Osteocyte (in vitro differentiated cells): ENCODE data around the gene LRRC18. TPM values are rescaled to one million over a fixed set of nuclear protein-coding genes. Genes with fewer than 3 reads are reported as not detected.

Experiments used
- DNase-seq: peaks from one replicate; pipeline ENCODE4 v3.0.0; 2021; ENCODE audit warnings: mixed read lengths; ENCODE audit not compliant: unreplicated experiment; ENCODE audit errors: extremely low spot score
- H3K27ac Mint-ChIP-seq: one replicate; pipeline ENCODE4 v1.8.0; 2021; ENCODE audit warnings: mild to moderate bottlenecking, mixed read lengths; ENCODE audit not compliant: unreplicated experiment
- H3K27me3 Mint-ChIP-seq: one replicate; pipeline ENCODE4 v1.8.0; 2021; ENCODE audit warnings: mixed read lengths; ENCODE audit not compliant: unreplicated experiment
- H3K36me3 Mint-ChIP-seq: one replicate; pipeline ENCODE4 v1.8.0; 2021; ENCODE audit warnings: mixed read lengths; ENCODE audit not compliant: unreplicated experiment
- H3K4me1 Mint-ChIP-seq: one replicate; pipeline ENCODE4 v1.8.0; 2021; ENCODE audit warnings: mixed read lengths; ENCODE audit not compliant: unreplicated experiment
- H3K4me3 Mint-ChIP-seq: one replicate; pipeline ENCODE4 v1.8.0; 2021; ENCODE audit warnings: mild to moderate bottlenecking, moderate library complexity, mixed read lengths; ENCODE audit not compliant: unreplicated experiment
- H3K9me3 Mint-ChIP-seq: one replicate; pipeline ENCODE4 v1.8.0; 2021; ENCODE audit warnings: mixed read lengths; ENCODE audit not compliant: unreplicated experiment
- total RNA-seq: library from RNA; stranded (reverse); gene quantifications from 2 replicates; pipeline ENCODE4 v1.2.1, GENCODE V29; 2021
- TF ChIP-seq, protein P1 (sequence below): fragments of 200-600 bp; sonication (generic); IDR thresholded peaks from 2 replicates; pipeline ENCODE4 v1.5.0; 2021; ENCODE audit warnings: antibody characterized with exemption, mild to moderate bottlenecking, moderate library complexity

The LRRC18 gene
- total RNA-seq, 1 donor from 2014 or later, result not detected

DNA sequence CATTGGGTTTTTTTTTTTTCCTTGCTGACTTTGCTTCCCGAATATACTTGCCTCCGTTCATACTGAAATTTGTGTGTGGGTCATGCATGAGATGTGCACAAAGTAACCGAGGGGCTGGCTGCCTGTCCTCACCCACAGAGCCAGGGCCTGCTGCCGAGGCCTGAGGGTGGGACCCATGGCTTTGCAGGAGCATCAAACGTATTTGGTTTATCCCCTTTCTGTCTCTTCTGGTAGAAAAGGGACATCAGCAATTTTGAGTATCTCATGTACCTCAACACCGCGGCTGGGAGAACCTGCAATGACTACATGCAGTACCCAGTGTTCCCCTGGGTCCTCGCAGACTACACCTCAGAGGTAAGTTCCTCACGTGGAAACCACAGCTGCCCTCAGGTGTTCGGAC lies 3.5 kb upstream of the LRRC18 start:
- DNase-seq, result peak; percentile 76
- Mint-ChIP-seq H3K27me3 (no peaks in the 10 kb centered on the region), H3K4me3 (no peak overlapping the region), H3K4me1 (peaks cover 3% of the 10 kb centered on the region), H3K27ac (no peak overlapping the region), H3K9me3 (no peaks in the 10 kb centered on the region), H3K36me3 (no peaks in the 10 kb centered on the region)
- TF ChIP-seq, protein P1, sequence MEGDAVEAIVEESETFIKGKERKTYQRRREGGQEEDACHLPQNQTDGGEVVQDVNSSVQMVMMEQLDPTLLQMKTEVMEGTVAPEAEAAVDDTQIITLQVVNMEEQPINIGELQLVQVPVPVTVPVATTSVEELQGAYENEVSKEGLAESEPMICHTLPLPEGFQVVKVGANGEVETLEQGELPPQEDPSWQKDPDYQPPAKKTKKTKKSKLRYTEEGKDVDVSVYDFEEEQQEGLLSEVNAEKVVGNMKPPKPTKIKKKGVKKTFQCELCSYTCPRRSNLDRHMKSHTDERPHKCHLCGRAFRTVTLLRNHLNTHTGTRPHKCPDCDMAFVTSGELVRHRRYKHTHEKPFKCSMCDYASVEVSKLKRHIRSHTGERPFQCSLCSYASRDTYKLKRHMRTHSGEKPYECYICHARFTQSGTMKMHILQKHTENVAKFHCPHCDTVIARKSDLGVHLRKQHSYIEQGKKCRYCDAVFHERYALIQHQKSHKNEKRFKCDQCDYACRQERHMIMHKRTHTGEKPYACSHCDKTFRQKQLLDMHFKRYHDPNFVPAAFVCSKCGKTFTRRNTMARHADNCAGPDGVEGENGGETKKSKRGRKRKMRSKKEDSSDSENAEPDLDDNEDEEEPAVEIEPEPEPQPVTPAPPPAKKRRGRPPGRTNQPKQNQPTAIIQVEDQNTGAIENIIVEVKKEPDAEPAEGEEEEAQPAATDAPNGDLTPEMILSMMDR, result no peak

DNA sequence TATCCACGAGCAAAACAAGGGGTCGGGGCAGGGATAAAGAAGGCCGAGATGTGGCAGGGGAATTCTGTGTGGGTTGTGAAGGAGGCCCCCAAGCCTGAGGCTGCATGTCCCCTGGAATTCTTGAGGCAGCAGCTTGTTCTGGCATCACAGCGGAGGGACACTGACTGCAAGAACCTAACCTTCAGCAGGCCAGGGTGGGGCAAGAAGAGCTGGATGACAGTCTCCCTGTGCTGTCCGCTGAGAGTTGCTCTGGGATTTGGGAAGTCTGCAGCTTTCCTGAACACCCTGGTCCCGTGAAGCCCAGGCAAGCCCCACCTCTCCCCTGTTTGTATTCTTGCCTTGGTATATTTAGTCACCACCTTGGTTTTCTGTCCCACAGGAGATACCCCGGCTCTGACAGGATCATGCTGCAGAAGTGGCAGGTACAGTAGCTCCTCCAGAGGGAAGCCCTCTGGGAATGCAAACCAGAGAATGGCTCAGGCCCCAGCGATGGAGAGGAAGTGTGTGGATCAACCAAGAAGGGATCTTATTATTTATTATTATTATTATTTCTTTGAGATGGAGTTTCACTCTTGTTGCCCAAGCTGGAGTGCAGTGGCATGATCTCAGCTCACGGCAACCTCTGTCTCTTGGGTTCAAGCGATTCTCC lies 1.9 kb upstream of the LRRC18 start:
- Mint-ChIP-seq H3K36me3 (no peaks in the 10 kb centered on the region), H3K9me3 (no peaks in the 10 kb centered on the region), H3K4me3 (no peak overlapping the region), H3K27ac (no peak overlapping the region), H3K4me1 (no peaks in the 10 kb centered on the region), H3K27me3 (no peaks in the 10 kb centered on the region)
- TF ChIP-seq, protein P1, result no peak
- DNase-seq, result peak; percentile 64

DNA sequence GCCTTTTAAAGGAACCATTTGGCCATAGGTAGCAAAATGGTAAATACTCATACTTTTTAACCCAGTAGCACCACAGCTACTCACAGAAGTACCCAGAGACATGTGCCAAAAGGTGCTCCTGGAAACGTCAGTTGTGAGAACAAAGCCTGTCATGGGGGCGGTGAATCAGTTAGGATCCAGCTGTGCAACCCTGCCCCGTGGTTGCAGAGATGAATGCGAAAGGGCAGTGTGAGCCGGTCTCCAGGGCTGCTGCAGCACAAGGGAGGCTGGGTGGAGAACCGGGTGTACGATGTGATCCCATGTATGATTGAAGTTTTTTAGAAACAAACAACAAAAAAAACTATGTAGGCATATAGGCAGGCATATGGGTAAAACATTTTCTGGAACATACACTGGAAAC lies 1.3 kb upstream of the LRRC18 start:
- no peaks in the 10 kb centered on the region for H3K4me1 Mint-ChIP-seq
- TF ChIP-seq, protein P1, result no peak
- DNase-seq, result peak; percentile 71
- H3K36me3 Mint-ChIP-seq, result no peaks in the 10 kb centered on the region
- no peak overlapping the region for H3K4me3 Mint-ChIP-seq
- no peaks in the 10 kb centered on the region for H3K27me3 Mint-ChIP-seq
- no peak overlapping the region for H3K27ac Mint-ChIP-seq
- no peaks in the 10 kb centered on the region for H3K9me3 Mint-ChIP-seq

DNA sequence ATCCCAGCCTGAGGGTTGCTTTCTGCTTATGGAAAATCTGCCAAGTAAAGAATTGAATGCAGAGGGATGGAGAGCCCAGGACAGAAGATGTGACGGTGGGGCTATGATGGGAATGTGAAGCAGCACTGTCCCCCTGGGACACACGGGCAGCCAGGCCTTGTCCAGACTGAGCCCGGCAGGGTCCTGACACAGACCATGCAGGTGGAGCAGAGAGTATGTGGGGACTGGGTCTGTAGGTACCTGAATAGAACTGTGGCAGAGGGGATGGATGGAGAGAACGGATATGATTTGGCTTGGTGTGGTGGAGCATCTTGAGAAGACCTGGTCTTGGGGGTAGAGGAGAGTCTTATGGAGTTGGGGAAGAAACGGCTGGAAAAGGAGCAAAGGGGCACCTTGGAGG lies 732 bp upstream of the LRRC18 start:
- Mint-ChIP-seq H3K4me3 (no peak overlapping the region), H3K27me3 (peaks cover 3% of the 10 kb centered on the region), H3K36me3 (no peaks in the 10 kb centered on the region), H3K27ac (no peak overlapping the region), H3K4me1 (no peaks in the 10 kb centered on the region), H3K9me3 (no peaks in the 10 kb centered on the region)
- TF ChIP-seq, protein P1, result no peak
- peak; percentile 65 for DNase-seq

DNA sequence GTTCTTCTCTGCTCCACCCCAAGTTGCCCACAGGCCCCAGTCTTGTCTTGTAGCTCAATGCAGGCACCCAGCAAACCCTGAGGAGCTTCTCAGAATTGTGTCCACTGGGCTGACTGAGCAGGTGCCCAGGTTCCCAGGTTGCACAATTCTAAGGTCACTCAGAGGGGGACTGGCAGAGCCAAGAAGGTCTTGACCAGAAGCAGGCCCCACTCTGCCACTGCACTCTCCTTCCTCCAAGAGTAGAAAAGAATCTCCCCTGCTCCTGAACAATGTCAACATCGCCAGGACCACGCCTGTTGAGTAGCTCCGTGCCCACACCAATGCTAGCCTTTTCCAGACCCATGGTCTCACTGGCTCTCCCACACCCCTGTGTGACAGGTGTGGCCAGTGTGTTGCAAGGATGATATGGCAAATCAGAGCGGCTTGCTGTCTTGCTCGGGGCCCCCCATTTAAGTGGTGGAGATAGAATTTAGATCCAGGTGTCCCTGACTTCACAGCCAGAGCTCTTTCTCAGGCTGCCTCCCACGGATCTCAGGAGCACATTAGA lies 577 bp downstream of the LRRC18 start:
- Mint-ChIP-seq H3K4me3 (no peak overlapping the region), H3K27me3 (peaks cover 3% of the 10 kb centered on the region), H3K36me3 (no peaks in the 10 kb centered on the region), H3K4me1 (no peaks in the 10 kb centered on the region), H3K27ac (no peak overlapping the region), H3K9me3 (no peaks in the 10 kb centered on the region)
- TF ChIP-seq, protein P1, result no peak
- peak; percentile 65 for DNase-seq
